HG03135 (cell line): ENCODE measurements around the gene GALNS.
"Not testable (repeated sequence)": the region's sequence is repeated elsewhere in the genome, so short reads cannot be mapped to it uniquely, and the experiment has no call there.

Source experiments
- ATAC-seq: cut with Tn5 transposase; IDR thresholded peaks from one replicate; pipeline ENCODE4 v1.9.1; 2021; ENCODE audit warnings: mild to moderate bottlenecking, moderate library complexity; ENCODE audit not compliant: unreplicated experiment

GALNS gene

DNA sequence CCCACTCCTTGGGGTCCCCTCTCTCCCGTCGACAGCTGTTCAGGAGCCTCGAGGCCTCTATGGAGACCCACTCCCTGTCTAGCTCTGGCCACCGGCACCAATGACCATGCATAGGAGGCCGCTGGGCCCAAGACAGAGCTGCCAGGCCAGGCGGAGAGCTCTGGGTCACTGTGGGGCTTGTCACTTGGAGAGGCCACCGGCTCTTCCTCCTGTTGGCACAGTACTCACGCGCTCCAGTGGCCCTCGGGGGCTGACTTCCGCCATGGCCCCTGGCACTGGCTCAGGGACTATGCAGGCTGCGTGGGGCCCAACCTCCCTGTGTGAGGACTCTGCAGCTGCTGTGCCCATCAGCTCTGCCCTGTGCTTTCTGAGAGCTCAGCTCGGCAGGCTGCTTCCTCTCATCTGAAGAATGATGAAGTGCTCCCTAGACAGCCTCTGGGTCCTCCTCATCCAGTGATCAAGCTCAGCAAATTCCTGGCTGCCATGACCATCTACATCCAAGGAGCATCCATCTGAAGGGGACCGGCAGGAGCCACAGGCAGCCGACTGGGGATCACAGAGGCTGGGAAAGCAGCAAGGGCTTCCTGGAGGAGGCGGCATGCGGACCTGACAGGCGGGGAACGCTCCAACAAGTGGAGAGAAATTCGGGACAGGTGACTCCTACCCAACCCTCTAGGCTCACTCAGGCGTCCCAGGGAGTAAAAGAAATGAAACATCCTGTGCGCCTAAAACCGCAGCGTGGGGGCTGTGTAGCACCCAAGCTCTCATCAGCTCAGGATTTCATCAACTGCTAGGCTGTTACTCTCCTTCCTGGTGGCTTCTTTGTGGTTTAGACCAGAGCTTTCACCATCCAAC is 16.8 kb downstream of the GALNS start:
- ATAC-seq = no peak

DNA sequence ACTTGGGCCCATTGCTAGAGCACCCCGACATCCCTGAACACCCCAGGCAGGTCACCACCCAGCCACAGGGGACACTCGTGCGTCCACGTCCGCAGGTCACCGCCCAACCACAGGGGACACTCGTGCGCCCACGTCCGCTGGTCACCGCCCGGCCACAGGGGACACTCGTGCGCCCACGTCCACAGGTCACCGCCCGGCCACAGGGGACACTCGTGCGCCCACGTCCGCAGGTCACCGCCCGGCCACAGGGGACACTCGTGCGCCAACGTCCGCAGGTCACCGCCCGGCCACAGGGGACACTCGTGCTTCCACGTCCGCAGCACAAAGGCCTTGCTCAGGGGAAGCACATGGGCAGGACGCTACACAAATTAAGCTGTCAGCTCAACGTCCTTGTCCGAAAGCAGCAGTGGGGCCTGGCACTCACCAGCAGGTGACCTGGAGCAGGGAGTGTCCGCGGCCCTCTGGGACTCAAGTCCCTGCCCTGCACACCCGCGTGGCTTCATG is 17.7 kb downstream of the GALNS start:
- no peak for ATAC-seq

GRCh38 chr16:88838566-88838965 is 18.2 kb downstream of the GALNS start:
- no peak for ATAC-seq

GRCh38 chr16:88837806-88838205 is 18.9 kb downstream of the GALNS start:
- ATAC-seq = no peak

DNA sequence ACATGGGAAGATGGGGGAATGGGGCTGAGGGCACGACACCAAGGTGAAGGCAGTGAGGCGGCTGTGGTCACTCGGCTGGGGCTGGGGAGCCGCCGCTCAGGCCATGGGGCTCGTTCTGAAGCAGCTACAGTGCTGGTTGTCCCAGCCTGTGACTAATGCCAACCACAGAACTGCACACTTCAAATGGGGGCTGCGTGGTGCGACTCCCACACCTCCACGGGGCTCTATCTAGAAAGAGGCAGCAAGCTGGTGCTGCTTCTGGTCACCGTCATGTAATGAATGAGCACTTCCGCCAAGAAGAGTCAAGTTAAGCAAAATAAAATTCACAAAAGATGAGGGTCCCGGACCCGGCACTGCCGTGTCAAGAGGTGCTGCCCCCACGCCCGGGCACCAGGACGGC is 20.0 kb downstream of the GALNS start:
- no peak for ATAC-seq

DNA sequence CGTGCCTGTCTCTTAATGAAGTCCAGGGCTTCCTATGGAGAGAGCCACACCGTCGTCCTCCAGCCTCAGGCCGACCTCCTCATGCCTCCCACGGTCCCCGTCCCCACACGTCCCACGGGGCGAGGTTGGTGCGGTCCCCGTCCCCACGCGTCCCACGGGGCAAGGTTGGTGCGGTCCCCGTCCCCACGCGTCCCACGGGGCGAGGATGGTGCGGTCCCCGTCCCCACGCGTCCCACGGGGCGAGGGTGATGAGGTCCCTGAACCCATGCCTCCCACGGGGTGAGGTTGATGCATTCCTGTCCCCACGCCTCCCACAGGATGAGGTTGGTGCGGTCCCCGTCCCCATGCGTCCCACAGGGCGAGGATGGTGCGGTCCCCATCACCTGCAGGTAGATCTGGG is 20.9 kb downstream of the GALNS start:
- ATAC-seq = no peak

GRCh38 chr16:88835383-88835782 is 21.4 kb downstream of the GALNS start:
- ATAC-seq = no peak

DNA sequence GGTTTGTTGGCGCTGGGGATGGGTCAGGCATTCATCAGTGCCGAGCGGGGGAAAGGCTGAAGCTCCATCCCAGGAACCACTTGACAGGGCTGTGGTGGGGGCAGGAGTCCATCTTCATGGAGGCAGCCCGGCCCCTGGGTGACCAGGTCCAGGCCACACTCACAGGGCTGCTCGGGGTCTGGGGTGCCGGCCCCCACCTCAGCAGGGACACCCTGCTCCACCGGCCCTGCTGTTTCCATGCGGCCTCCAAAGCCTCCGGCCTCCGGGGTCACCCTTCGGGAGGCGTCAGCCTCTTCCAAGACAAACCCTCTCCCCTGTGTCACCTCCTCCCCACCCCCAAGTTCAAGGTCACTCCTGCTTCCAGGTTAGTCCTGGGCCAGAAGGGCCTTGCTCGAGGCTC is 22.1 kb downstream of the GALNS start:
- no peak for ATAC-seq

DNA sequence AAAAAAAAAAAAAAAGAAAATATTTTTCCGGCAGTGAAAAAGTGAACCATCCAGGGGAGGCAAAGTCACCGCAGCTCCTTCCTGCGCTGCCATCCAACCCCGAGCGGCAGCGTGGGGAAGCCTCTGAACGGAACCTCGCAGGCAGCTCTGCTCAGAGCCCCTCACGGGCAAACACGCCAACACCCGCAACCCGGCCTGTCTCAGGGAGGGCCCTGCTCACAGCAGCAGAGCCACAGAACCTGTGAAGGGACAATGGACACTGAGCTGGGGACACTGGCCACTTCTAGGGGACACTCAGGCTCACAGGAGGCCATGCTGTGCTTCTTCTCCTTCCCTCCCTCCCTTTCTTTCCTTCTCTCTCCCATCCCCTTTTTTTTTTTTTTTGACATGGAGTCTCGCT is 23.7 kb downstream of the GALNS start:
- no peak for ATAC-seq

GRCh38 chr16:88831838-88832237 is 24.9 kb downstream of the GALNS start:
- no peak for ATAC-seq

DNA sequence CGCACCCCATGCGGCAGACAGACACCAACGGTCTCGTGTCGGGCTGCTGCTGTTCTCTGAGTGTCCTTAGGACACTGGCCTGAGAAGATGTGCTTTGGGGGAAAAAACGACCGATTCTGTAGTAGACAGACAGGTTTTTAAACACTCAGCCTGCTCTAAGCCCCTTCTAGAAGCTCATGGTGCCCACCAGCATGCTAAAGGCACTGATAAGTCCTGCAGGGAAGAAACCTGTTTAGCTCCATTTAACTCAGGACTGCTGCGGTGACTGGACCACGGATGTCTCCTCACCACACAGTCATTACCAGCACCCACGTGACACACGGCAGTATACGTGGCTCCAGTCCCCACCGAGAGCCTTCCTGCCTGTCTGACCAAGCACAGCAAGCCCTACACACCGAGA is 26.0 kb downstream of the GALNS start:
- no peak for ATAC-seq

DNA sequence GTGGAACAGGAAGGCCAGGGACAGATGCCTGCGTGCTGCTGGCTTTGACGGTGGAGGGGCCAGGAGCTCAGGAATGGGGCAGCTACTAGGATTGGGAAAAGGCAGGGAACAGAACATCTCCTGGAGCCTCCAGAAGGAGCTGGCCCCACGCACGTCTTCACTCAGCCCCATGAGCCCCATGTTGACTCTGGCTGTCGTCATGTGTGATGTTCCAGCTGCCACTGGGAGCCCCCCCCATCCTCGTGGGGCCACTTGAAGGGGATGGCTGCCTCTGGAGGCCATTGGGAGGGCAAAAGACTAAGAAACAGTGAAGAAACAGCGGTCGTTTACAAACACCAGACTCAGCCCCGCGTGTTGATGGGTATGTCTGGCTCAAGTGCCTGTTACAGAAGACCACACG is 26.5 kb downstream of the GALNS start:
- ATAC-seq = no peak

- no peak for ATAC-seq
These were observed 28.0 kb downstream of the GALNS start for GRCh38 chr16:88828711-88829110.

DNA sequence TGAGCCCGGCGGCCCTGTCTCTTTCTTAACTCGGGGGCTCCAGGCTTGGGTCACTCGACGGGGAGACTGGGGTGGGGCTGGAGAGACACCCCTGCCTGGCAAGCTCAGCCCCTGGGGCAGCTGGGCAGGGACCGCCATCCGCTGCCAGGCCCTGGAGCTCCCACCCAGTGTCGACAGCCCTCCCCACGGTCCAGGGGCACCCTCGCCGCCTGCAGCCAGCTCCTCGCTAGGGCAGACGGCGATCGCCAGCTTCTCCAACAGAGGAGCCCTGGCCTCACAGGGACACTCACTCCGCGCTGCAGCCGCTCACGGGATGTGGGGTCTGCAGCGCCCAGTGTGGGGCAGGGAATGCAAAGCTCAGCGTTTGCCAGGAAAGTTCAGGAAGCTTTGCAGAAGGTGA is 29.0 kb downstream of the GALNS start:
- ATAC-seq = no peak

DNA sequence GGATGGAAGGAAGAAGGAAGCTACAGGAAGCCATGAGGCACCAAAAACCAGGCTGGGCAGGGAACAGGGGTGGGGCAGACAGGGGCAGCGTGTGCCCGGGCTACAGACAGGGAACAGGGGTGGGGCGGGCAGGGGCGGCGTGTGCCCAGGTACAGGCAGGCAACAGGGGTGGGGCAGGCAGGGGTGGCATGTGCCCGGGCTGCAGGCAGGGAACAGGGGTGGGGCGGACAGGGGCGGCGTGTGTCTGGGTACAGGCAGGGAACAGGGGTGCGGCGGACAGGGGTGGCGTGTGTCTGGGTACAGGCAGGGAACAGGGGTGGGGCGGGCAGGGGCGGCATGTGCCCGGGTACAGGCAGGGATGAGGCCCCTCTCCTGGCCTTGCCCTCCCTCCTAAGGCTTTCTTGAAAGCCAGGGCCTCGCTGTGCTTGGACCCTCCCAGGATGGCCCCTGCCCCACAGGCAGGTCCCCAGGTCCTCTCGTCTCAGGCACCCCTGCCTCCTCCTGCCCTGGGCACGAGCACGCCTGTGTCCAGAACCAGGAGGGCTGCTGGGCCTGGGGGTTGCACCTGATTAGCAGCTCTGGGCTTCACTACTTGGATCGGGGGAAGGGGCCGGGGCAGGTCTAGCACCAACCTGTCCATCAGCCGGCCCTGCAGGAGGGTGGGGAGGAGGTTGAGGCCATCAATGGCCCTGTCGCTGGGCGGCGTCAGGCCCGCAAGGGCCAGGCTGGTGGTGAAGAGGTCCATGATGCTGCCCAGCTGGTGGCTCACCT is 30.5 kb downstream of the GALNS start:
- ATAC-seq = no peak

DNA sequence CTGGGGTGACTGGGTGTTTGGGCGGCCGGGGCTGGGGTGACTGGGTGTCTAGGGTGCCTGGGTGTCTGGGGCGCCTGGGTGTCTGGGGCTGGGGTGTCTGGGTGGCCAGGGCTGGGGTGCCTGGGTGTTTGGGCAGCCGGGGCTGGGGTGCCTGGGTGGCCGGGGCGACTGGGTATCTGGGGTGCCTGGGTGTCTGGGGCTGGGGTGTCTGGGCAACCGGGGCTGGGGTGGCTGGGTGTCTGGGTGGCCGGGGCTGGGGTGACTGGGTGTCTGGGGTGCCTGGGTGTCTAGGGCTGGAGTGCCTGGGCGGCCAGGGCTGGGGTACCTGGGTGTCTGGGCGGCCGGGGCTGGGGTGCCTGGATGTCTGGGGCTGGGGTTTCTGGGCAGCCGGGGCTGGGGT is 31.6 kb downstream of the GALNS start:
- no peak for ATAC-seq

- ATAC-seq = no peak
These were observed 32.3 kb downstream of the GALNS start for GRCh38 chr16:88824256-88825077.

DNA sequence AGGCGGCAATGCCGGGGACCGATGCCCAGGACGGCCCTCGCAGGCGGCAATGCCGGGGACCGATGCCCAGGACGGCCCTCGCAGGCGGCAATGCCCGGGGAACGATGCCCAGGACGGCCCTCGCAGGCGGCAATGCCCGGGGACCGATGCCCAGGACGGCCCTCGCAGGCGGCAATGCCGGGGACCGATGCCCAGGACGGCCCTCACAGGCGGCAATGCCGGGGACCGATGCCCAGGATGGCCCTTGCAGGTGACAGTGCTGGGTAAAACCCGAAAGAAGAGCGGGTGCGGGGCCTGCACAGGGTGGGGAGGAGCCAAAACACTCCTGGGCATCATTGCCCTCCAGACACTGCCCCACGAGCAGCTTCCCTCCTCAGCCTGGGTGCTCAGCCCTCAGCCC is 33.1 kb downstream of the GALNS start:
- ATAC-seq = not testable (repeated sequence)

GRCh38 chr16:88822281-88823040 is 34.3 kb downstream of the GALNS start:
- ATAC-seq = no peak

- ATAC-seq = no peak
These were observed 35.4 kb downstream of the GALNS start for GRCh38 chr16:88821168-88821850.
